Measurements from ENCODE around the gene CES2.

DNA sequence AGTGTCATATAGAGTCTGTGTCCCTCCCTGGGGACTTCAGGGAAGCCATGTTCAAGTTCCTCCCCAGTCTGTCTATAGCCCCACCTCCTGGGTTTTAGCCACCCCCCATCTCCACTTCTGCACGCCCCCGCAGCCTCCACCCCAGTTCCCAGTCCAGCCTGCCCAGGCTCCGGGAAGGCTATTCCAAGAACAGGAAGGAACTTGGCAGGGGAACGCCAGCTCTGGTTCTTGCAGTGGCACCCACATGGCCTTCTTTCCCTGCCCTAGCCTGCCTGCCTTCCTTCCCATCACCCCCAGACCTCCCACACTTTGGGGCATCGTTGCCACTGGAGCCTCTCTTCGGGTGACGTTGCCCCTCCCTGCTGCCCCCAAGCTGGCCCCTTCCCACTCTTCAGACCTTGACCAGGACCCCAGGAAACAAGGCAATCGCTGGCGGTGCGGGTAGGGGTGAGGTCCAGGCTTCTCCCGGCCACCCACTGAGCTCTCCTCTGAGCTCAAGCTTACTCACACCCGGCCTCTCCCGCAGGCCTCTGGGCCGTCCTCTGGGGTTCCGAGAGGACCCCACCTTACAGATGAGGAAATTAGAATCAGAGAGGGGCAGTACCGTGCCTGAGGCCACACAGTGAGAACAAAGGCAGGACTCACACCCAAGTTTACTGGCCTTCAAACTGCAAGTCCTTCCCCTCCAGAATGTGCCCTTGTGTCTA lies 43.8 kb downstream of the CES2 start:
- TF ChIP-seq EZH2 (IDR thresholded peaks at IDR 0.05) (no peak), POLR2AphosphoS5 (IDR thresholded peaks at IDR 0.05; ENCODE audit: borderline replicate concordance, low read depth, low read length) (no peak), FOXP2 (optimal IDR thresholded peaks at IDR 0.05; ENCODE audit: control extremely low read depth, extremely low read length, insufficient read depth) (no peak)

Data from SK-N-MC (cell line).